Left renal pelvis (tissue), 4 donors: ENCODE results near the gene DAGLB. TPM values are rescaled to one million over a fixed set of nuclear protein-coding genes. Genes with fewer than 3 reads are reported as not detected.
"Not testable (repeated sequence)": the region's sequence is repeated elsewhere in the genome, so short reads cannot be mapped to it uniquely, and the experiment has no call there.

Experiments used
- DNase-seq, 4 donors: peaks; one replicate each; pipeline ENCODE4 v3.0.0-alpha.2; 2013; ENCODE audit warnings: low read depth in 4 of 4, low spot score in 3 of 4
- polyA plus RNA-seq, 4 donors: library from polyadenylated mRNA; unstranded; fragments of 120-200 nt; gene quantifications; one replicate each; pipeline ENCODE4 v1.2.1, GENCODE V29; 2013; ENCODE audit not compliant: insufficient read length in 4 of 4

DAGLB gene
- polyA plus RNA-seq, 4 donors, result 10.6 to 21.0 (median 14.5) TPM

DNA sequence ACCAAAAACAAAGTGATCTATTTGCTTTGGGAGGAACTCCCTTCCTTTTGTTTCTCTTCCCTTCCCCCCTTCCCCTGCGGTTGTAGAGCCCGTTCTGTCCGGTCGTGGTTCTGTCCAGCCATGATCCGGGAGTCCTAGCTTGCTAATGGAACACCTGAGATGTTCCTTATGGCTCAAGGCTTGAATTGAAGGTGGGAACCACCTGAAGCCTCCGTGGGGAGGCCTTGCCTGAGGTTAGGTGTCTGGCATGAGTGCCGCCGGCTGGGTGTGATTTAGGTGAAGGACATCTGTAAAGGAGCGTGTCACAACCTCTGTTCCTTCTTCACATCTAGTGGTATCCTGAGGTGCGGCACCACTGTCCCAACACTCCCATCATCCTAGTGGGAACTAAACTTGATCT, 46.2 kb downstream of the DAGLB start:
- no peak for DNase-seq

GRCh38 chr7:6400243-6401105, 47.3 kb downstream of the DAGLB start:
- DNase-seq, result not testable (repeated sequence)

DNA sequence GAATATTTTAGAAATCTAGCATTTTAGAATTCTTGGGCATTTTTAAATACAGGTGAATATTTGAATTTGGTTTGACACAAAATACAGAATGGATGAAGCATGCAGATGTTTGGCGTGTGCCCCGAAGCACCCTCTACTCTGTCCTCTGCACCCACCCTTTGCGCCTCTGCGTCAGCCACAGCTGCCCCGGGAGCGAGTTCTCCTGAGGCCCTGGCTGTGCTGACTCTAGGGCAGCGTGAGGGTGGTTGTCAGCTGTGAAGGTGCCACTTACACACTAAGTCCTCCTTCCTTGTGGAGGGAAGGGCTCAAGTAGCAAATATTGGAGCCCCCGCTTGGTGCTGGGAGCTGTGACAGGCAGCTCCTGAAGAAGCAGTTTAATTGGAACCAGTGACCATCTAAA, 48.4 kb downstream of the DAGLB start:
- DNase-seq, result no peak

DNA sequence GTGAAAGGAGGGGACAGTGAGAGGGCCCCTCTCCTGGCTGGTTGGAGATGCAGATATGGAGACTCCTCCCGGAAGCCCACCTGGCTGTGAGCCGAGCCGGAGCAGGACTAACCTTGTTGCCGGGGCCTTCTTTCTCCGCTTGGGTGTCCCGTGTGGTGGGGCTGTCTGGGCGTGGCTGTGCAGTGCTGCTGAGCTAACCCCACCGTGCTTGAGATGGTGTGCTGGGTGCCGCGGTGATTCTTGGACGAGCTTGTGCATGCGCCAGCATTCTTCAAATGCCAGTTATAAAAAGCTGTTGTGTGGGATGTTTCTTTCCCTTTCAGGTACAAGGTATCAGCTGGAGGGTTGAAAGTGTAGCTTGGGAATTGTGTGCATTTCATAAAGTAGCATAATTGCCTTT, 48.8 kb downstream of the DAGLB start:
- DNase-seq, result no peak

GRCh38 chr7:6397759-6398495, 49.8 kb downstream of the DAGLB start:
- DNase-seq, result not testable (repeated sequence)

GRCh38 chr7:6395898-6396595, 51.7 kb downstream of the DAGLB start:
- DNase-seq, result no peak

- DNase-seq, result no peak
Observed at GRCh38 chr7:6394114-6394513, 53.6 kb downstream of the DAGLB start.

GRCh38 chr7:6393667-6394056, 54.1 kb downstream of the DAGLB start:
- no peak for DNase-seq

- DNase-seq, result no peak
Observed at GRCh38 chr7:6392712-6393666, 54.8 kb downstream of the DAGLB start.

DNA sequence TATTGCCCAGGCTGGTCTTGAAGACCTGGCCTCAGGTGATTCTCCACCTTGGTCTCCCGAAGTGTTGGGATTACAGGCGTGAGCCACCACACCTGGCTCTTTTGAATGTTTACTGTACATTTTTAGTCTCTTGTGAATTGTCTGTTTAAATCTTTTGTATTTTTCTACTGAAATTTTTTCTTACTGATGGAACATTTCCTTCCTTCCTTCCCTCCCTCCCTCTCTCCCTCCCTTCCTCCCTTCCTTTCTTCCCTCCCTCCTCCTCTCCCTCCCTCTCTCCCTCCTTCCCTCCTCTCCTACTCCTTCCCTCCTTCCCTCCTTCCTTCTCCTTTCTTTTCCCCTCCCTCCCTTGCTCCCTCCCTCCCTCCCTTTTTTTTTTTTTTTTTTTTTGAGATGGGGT, 58.0 kb downstream of the DAGLB start:
- no peak for DNase-seq

DNA sequence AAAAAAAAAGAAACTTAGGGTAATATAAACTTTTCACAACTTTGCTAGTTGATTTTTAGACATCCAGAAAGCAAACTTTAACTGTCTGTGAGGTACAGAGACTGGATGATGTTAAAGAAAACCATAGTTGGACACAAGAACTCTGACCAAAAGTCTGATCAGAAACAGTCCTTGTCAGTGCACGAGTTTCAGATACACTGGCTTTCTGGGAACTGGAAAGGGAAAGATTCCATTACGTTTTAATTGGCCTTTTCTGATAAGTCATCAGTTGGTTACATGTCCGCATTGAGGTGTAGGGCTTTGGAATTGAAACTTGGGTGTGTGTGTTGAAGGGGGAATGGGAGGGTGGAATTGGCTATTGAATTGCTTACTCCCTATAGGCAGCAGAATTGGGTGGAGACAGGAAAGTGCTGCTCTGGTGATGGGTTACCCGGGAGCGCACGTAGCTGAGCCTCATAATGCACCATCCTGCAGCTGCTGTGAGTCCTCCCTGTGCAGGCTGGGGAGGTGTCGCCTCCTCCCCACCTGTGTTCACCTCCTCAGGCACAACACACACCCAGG, 59.9 kb downstream of the DAGLB start:
- no peak for DNase-seq

DNA sequence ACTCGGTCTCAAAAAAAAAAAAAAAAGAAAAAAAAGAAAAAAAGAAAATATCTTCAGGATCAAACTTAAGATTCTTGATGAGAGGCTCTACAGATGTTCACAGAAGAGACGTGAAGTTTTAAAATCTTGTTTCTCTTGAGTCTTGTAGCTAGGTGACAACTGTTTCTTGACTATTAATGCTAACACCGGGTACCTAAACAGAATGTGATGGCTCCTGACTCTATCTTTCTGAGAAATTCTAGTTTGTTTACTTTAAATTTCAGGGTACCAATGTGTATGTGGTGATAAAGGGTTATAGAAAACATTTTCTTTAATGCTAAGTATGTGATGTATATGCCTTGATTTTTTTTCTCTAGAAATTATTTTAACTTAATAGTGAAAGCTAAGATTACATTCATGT, 61.0 kb downstream of the DAGLB start:
- DNase-seq, result no peak

GRCh38 chr7:6385909-6386560, 61.7 kb downstream of the DAGLB start:
- no peak for DNase-seq

DNA sequence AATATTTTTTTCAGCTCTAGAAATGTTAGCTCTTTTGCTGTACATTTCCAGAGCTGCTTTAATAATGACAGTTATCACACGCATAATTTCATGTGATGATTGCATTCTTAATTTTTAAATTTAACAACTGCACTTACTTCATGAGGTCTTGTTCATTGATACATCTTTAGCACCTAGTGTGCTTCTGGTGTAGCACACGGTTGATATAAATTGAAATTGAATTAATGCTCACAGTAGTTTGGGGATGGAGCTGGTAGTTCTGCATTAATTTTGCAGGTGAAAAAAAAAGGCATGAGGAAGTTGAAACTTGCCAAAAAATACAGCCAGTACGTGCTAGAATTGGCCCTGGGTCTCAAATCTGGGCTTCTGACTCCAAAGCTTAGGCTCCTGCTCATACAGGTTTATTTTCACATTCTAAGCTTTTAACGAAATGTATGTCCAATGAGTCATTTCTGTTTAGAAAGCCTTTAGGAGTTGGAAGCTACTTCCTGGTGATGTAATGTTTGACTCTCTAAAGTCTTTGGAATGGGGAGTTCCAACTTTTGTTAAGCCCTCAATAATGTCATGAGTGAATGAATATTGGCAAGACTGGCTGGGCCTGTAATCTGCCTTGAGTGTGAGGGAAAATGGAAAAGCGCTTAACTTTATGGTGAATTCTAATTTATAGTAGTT, 62.5 kb downstream of the DAGLB start:
- no peak for DNase-seq

- no peak for DNase-seq
Observed at GRCh38 chr7:6384327-6384726, 63.4 kb downstream of the DAGLB start.

- no peak for DNase-seq
Observed at GRCh38 chr7:6382817-6383216, 64.9 kb downstream of the DAGLB start.

DNA sequence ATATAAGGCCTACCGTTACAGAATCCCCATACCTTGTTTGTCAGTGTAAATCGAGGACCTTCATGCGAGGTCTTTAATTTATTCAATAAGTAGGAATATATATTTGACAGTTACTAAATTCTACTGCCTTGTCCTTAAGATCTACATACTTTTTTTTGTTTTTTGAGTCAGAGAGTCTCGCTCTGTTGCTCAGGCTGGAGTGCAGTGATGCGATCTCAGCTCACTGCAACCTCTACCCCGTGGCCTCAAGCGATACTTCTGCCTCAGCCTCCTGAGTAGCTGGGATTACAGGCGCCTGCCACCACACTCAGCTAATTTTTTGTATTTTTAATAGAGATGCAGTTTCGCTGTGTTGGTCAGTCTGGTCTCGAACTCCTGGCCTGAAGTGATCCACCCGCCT, 65.9 kb downstream of the DAGLB start:
- DNase-seq, result not testable (repeated sequence)

DNA sequence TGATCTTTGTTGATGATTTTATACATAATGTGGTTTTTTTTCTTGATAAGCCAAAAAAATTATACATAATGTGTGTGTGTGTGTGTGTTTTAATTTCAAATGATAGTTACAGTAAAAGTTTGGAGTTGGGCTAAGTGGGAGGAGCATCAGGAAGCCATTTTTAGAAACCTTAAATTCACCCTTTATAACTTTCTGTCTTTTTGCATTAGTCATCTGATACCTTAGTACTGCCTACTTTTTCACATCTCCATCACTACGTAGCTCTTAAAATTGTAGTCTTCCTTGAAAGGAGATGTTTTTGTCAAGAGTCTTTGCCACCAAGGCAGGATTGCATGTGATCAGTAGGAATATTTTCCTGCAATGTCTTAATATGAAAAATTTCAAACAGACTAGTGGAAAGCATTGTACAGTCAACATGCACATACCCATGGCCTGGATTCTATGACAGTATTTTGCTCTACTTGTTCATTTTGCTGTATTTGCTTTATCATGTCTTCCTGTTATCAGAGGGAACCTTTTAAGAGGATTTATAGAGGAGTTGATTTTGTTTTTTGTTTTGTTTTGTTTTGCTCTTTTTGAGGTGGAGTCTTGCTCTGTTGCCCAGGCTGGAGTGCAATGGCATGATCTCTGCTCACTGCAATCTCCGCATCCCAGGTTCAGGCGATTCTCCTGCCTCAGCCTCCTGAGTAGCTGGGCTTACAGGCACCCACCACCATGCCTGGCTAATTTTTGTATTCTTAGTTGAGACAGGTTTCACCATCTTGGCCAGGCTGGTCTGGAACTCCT, 67.3 kb downstream of the DAGLB start:
- DNase-seq, result no peak
